ENCODE results near the gene DPM3.

DPM3 gene

DNA sequence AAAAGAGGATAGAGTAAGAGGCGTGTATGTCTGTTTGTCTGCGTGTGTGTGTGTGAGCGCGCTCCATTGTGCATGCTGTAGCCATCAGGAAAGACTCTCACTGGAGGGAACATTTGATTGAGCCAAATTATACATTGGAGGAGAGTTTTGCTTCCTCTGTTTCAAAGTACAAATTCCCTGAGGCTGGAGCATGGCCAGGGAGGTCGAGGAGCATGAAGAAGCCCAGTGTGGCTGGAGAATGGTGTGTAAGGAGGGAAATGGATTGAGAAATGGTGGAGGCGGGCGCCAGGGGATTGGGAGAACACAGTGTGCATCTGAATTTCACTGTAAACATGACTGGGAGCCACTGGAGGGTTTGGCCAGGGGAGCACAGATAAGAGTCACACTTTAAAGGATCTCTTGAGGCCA is 34.7 kb downstream of the DPM3 start:
- Histone ChIP-seq H3K9ac (ENCODE audit: insufficient read length) (no peak overlapping the region), H3K27ac (no peak overlapping the region), H3K4me3 (no peak overlapping the region), H3K9me3 (ENCODE audit: low read depth, low read length) (no peaks in the 10 kb centered on the region), H3K36me3 (ENCODE audit: insufficient read depth, low read length) (no peaks in the 10 kb centered on the region)
- DNase-seq (ENCODE audit: low read depth, low spot score): no peak
- no peak for TF ChIP-seq POLR2AphosphoS5 (IDR thresholded peaks at IDR 0.05; ENCODE audit: borderline replicate concordance, low read depth, low read length)
- no peak for TF ChIP-seq EZH2 (IDR thresholded peaks at IDR 0.05)
- no peak for TF ChIP-seq FOXP2 (optimal IDR thresholded peaks at IDR 0.05; ENCODE audit: control extremely low read depth, extremely low read length, insufficient read depth)

- H3K9ac ChIP-seq (ENCODE audit: insufficient read length): no peak overlapping the region
- H3K9me3 ChIP-seq (ENCODE audit: low read depth, low read length): no peaks in the 10 kb centered on the region
- H3K4me3 ChIP-seq: no peak overlapping the region
- TF ChIP-seq FOXP2 (optimal IDR thresholded peaks at IDR 0.05; ENCODE audit: control extremely low read depth, extremely low read length, insufficient read depth) (no peak), POLR2AphosphoS5 (IDR thresholded peaks at IDR 0.05; ENCODE audit: borderline replicate concordance, low read depth, low read length) (no peak), EZH2 (IDR thresholded peaks at IDR 0.05) (no peak)
- no peak for DNase-seq (ENCODE audit: low read depth, low spot score)
- no peaks in the 10 kb centered on the region for H3K36me3 ChIP-seq (ENCODE audit: insufficient read depth, low read length)
- no peak overlapping the region for H3K27ac ChIP-seq
Observed at GRCh38 chr1:155104605-155105534, 35.5 kb downstream of the DPM3 start.

- Histone ChIP-seq H3K27ac (no peak overlapping the region), H3K36me3 (ENCODE audit: insufficient read depth, low read length) (no peaks in the 10 kb centered on the region), H3K9me3 (ENCODE audit: low read depth, low read length) (no peaks in the 10 kb centered on the region), H3K9ac (ENCODE audit: insufficient read length) (no peak overlapping the region), H3K4me3 (no peak overlapping the region)
- TF ChIP-seq FOXP2 (optimal IDR thresholded peaks at IDR 0.05; ENCODE audit: control extremely low read depth, extremely low read length, insufficient read depth) (no peak), EZH2 (IDR thresholded peaks at IDR 0.05) (no peak), POLR2AphosphoS5 (IDR thresholded peaks at IDR 0.05; ENCODE audit: borderline replicate concordance, low read depth, low read length) (no peak)
- DNase-seq (ENCODE audit: low read depth, low spot score): no peak
Observed at GRCh38 chr1:155103325-155103724, 37.0 kb downstream of the DPM3 start.

GRCh38 chr1:155099331-155099730 is 41.0 kb downstream of the DPM3 start:
- no peak overlapping the region for H3K9ac ChIP-seq (ENCODE audit: insufficient read length)
- H3K9me3 ChIP-seq (ENCODE audit: low read depth, low read length): no peaks in the 10 kb centered on the region
- no peak overlapping the region for H3K27ac ChIP-seq
- H3K36me3 ChIP-seq (ENCODE audit: insufficient read depth, low read length): no peaks in the 10 kb centered on the region
- no peak overlapping the region for H3K4me3 ChIP-seq
- no peak for TF ChIP-seq FOXP2 (optimal IDR thresholded peaks at IDR 0.05; ENCODE audit: control extremely low read depth, extremely low read length, insufficient read depth)
- no peak for DNase-seq (ENCODE audit: low read depth, low spot score)

DNA sequence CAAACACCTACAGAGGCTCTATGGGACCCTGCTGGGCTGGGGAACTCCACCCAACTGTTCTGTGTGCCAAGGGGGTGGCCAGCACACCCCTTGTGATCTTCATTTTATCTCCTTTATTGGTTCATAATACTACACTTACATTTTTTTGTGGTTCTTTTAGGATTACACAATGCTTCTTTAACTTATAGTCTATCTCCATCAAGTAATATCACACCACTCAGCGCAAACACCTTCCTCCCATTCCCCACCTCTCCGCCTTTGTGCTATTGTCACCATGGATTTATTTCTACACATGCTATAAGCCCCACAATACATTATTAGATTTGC is 45.7 kb downstream of the DPM3 start:
- 0 out of 2 replicates have a peak overlapping the region, but pooled peaks have one; percentile 14 for H3K4me3 ChIP-seq
- DNase-seq (ENCODE audit: low read depth, low spot score): no peak
- TF ChIP-seq POLR2AphosphoS5 (IDR thresholded peaks at IDR 0.05; ENCODE audit: borderline replicate concordance, low read depth, low read length) (no peak), FOXP2 (optimal IDR thresholded peaks at IDR 0.05; ENCODE audit: control extremely low read depth, extremely low read length, insufficient read depth) (no peak), EZH2 (IDR thresholded peaks at IDR 0.05) (no peak)
- H3K9me3 ChIP-seq (ENCODE audit: low read depth, low read length): no peaks in the 10 kb centered on the region
- no peaks in the 10 kb centered on the region for H3K36me3 ChIP-seq (ENCODE audit: insufficient read depth, low read length)
- H3K9ac ChIP-seq (ENCODE audit: insufficient read length): no peak overlapping the region
- no peak overlapping the region for H3K27ac ChIP-seq

GRCh38 chr1:155093911-155094621 is 46.3 kb downstream of the DPM3 start:
- H3K27ac ChIP-seq: no peak overlapping the region
- no peak for DNase-seq (ENCODE audit: low read depth, low spot score)
- TF ChIP-seq EZH2 (IDR thresholded peaks at IDR 0.05): no peak
- no peak for TF ChIP-seq POLR2AphosphoS5 (IDR thresholded peaks at IDR 0.05; ENCODE audit: borderline replicate concordance, low read depth, low read length)
- TF ChIP-seq FOXP2 (optimal IDR thresholded peaks at IDR 0.05; ENCODE audit: control extremely low read depth, extremely low read length, insufficient read depth): no peak

GRCh38 chr1:155092641-155093040 is 47.7 kb downstream of the DPM3 start:
- Histone ChIP-seq H3K27ac (no peak overlapping the region), H3K36me3 (ENCODE audit: insufficient read depth, low read length) (no peaks in the 10 kb centered on the region), H3K9ac (ENCODE audit: insufficient read length) (no peak overlapping the region), H3K4me3 (no peak overlapping the region), H3K9me3 (ENCODE audit: low read depth, low read length) (no peaks in the 10 kb centered on the region)
- no peak for TF ChIP-seq POLR2AphosphoS5 (IDR thresholded peaks at IDR 0.05; ENCODE audit: borderline replicate concordance, low read depth, low read length)
- no peak for TF ChIP-seq EZH2 (IDR thresholded peaks at IDR 0.05)
- DNase-seq (ENCODE audit: low read depth, low spot score): no peak

More at GRCh38 chr1:155093911-155094621, 46.3 kb downstream of the DPM3 start:
- Histone ChIP-seq H3K9ac (ENCODE audit: insufficient read length) (no peak overlapping the region), H3K9me3 (ENCODE audit: low read depth, low read length) (no peaks in the 10 kb centered on the region), H3K4me3 (peak overlapping the region; percentile 33; the same call in 1 of the 2 replicates), H3K36me3 (ENCODE audit: insufficient read depth, low read length) (no peaks in the 10 kb centered on the region)

DNA sequence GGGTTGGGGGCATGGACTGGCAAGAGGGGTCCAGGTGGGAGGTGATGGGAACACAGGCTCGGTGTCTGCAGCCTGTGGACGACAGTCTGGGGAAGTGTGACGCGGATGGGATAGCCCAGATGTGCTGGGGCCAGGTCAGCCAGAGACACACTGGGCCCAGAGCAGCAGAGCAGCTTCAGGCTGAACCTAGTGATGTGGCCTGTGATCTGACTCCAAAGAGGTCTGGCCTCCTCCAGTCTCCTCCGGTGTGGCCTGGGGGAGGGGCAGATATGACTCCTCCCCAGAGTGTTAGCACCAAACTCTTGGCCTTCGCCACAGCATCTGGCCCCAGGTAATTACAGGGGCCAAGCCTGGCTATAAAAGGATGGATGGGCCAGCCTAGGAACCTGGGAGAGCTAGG is 48.2 kb downstream of the DPM3 start:
- no peak overlapping the region for H3K4me3 ChIP-seq
- no peak overlapping the region for H3K27ac ChIP-seq
- no peak for DNase-seq (ENCODE audit: low read depth, low spot score)
- TF ChIP-seq EZH2 (IDR thresholded peaks at IDR 0.05) (no peak), POLR2AphosphoS5 (IDR thresholded peaks at IDR 0.05; ENCODE audit: borderline replicate concordance, low read depth, low read length) (no peak), FOXP2 (optimal IDR thresholded peaks at IDR 0.05; ENCODE audit: control extremely low read depth, extremely low read length, insufficient read depth) (no peak)
- no peaks in the 10 kb centered on the region for H3K36me3 ChIP-seq (ENCODE audit: insufficient read depth, low read length)
- no peak overlapping the region for H3K9ac ChIP-seq (ENCODE audit: insufficient read length)
- no peaks in the 10 kb centered on the region for H3K9me3 ChIP-seq (ENCODE audit: low read depth, low read length)
